HG03469 (cell line): ENCODE measurements around the gene ZNF783.
"Not testable (repeated sequence)": the region's sequence is repeated elsewhere in the genome, so short reads cannot be mapped to it uniquely, and the experiment has no call there.

Experiments used
- ATAC-seq: cut with Tn5 transposase; IDR thresholded peaks from one replicate; pipeline ENCODE4 v1.9.1; 2021; ENCODE audit warnings: mild to moderate bottlenecking, moderate library complexity, moderate number of reproducible peaks; ENCODE audit not compliant: unreplicated experiment

ZNF783 gene

DNA sequence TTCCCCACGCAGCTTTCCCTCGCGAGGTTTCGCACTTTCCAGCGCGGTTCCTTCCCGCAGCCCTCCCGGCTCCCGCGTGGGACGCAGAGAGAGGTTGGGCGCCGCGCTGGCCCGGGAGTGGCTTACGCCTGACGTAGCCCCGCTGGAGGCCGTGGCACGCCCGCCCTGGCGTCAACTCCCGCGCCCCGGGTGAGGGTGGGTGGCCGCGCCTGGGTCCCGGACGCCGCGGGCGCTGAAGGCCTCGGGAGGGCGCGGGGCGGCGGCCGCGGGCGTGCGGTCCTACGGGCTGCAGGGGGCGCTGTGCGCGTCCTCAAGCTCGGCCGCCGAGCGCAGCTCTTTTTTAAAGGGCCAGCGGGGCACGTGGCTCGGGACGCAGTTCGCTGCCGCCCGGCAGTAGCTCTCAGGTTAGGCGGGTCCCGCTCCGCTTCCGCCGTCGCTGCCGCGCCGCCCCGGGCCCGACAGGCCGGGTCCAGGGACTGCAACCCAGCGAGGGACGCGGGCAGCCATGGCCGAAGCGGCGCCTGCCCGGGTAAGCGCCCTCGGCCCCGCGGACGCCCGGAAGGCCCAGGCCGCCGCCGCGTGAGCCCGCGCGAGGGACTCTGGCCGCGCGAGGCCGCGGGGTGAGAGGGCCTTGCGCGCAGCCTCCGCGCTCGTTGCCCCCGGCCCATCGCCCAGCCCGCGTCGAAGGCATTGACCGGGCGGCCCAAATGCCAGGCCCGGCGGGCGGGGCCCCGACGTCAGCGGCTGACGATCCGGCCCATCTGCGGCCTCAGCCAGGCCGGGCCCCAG, at the start of gene ZNF783:
Gene ZNF783, plus strand, starts transcription at position 368 of the 789 bp plus-strand sequence. Its CDS starts 138 bp downstream, at position 506.
- peak; percentile 69 for ATAC-seq

DNA sequence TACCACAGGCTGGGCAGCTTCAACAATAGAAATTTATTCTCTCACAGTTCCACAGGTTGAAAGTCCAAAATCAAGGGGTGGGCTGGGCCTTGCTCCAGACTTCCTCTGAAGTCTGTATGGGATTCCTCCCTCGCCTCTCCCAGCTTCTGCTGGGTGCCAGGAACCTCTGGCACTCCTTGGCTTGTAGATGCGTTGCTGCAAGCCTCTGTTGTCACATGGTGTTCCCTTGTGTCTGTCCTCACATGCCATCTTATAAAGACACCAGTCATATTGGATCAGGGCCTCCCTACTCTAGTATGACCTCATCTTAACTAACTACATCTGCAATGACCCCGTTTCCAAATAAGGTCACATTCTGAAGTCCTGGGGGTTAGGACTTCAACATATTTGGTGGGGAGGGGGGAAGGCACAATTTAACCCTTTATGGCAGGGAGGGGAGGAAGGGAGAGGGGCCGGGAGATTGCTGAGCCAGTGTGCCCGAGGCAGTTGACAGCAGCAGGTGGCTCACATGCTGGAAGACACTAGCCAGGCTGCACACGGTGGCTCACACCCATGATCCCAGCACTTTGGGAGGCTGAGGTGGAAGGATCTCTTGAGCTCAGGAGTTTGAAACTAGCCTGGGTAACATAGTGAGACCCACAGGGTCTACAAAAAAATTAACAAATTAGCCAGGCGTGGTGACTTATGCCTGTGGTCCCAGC, 47.8 kb upstream of the ZNF783 start:
- no peak for ATAC-seq

GRCh38 chr7:149216402-149216801, 45.6 kb upstream of the ZNF783 start:
- ATAC-seq, result no peak

DNA sequence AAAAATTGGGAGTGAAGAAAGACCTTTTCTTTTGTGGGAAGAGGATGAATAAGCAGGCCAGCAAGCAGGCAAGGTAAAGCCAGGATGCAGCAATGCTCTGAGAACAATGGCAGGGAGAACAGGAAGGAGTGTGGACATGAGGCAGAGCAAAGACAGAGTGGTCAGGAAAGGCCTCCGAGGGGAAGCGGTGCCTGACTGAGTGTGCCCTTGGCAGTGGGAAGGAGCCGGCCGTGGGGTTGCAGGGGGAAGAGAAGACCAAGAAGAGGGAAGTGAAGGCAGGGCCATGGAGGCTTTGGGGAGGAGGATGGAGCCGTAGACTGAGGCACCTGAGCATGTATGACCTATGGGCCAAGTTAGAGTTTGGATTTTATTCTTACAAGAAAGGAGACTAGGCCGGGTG, 44.4 kb upstream of the ZNF783 start:
- no peak for ATAC-seq

DNA sequence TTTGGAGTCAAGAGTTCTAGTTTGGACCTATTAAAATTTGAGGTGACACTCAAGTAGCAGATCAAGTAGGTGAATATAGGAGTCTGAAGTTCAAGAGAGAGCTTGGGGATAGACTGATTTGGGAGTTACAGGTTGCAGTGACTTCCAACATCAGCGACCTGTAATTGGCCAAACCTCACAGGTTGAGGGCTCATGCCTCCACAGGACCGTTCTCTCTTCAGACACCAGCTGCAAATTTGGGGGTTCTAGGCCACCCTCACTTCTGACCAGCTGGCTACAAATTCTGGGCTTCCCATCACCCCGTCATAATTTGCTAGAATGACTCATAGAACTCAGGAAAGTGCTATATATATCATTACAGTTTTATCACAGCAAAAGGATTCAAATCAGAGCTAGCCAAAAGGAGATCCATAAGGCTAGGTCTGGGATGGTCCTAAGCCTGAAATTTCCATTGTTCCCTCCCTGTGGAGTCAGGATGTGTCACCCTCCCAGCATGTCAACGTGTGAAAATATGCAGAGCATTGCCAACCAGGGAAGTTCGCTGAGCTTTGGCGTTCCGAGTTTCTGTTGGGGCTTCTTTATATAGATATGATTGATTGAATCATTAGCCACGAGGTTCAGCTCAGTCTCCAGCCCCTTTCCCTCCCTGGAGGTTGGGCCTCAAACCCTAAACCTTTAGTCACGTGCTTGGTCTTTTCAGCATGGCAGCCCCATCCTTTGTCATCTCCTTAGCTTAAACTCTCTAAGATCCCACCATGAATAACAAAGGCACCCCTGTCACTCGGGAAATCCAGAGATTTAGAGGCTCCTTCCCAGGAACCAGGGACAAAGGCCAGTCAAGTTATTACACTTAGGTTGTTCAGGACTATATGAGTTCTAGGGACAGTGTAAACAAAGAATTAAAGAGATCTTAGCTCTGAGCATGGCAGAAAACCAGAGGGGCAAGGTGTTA, 43.3 kb upstream of the ZNF783 start:
- no peak for ATAC-seq

- no peak for ATAC-seq
Observed at GRCh38 chr7:149220534-149220933, 41.5 kb upstream of the ZNF783 start.

GRCh38 chr7:149223176-149223575, 38.8 kb upstream of the ZNF783 start:
- ATAC-seq, result no peak

GRCh38 chr7:149223761-149224160, 38.2 kb upstream of the ZNF783 start:
- no peak for ATAC-seq

DNA sequence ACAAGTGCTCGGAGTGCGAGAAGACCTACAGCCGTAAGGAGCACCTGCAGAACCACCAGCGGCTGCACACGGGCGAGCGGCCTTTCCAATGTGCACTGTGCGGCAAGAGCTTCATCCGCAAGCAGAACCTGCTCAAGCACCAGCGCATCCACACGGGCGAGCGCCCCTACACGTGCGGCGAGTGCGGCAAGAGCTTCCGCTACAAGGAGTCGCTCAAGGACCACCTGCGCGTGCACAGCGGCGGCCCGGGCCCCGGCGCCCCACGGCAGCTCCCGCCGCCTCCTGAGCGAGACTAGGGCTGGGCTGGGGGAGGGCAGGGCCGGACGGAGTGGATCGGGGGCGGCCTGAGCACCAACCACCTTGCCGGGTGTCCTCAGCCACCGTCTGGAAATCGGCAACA, 37.6 kb upstream of the ZNF783 start:
- no peak for ATAC-seq

DNA sequence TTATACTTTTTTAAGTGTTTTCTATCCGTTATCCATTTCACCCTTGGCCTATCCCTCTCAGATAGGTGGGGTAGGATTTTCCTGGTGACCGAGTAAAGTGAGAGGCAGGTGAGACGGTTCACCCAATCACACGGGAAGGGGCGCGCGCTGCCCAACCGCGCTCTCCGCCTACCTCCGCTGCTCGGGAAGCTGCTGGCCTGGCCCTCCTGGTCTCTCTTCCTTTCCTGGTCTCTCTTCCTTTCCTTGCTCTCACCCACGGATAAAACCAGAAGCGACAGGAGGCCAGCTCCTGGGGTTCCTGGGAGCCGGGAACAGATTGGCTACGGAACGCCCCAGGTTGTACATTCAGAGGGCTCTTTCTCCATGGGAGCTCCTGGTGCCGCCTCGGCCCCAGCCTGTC, 36.9 kb upstream of the ZNF783 start:
- no peak for ATAC-seq

- no peak for ATAC-seq
Observed at GRCh38 chr7:149225656-149226055, 36.3 kb upstream of the ZNF783 start.

GRCh38 chr7:149226366-149226765, 35.6 kb upstream of the ZNF783 start:
- not testable (repeated sequence) for ATAC-seq

GRCh38 chr7:149226840-149227494, 35.0 kb upstream of the ZNF783 start:
- ATAC-seq, result no peak

- no peak for ATAC-seq
Observed at GRCh38 chr7:149228831-149229471, 33.0 kb upstream of the ZNF783 start.

DNA sequence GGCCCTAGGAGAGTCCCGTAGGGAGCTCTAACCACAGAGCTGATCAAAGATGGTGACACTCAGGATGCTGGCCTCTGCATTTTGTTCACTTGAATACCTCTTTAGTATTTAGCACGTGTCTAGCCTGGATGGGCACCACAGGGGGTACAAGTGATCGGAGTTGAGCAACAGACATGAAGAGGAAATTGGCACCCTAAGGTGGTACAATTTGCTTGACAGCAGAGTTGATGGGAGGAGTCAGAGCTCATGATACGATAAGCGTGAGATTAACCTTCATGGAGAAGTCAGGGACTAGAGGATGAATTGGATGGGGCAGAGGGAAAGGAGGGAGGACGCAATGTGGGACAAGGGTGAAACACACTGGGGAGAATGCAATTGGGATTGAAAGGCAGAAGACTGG, 32.5 kb upstream of the ZNF783 start:
- no peak for ATAC-seq

DNA sequence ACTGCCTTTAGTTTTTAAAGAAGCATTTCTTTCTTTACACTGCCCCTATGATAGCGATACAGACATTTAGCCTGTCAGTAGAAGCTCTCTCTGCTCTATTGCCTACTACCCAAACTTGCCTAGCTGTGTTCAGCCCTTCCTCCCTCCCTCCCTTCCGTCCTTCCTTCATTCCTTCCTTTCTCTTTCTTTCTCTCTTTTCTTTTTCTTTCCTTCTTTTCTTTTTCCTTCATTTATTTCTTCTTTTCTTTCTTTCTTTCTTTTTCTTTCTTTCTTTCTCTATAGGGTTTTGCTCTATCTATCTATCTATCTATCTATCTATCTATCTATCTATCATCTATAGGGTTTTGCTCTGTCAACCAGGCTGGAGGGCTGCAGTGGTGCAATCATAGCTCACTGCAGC, 29.6 kb upstream of the ZNF783 start:
- no peak for ATAC-seq

DNA sequence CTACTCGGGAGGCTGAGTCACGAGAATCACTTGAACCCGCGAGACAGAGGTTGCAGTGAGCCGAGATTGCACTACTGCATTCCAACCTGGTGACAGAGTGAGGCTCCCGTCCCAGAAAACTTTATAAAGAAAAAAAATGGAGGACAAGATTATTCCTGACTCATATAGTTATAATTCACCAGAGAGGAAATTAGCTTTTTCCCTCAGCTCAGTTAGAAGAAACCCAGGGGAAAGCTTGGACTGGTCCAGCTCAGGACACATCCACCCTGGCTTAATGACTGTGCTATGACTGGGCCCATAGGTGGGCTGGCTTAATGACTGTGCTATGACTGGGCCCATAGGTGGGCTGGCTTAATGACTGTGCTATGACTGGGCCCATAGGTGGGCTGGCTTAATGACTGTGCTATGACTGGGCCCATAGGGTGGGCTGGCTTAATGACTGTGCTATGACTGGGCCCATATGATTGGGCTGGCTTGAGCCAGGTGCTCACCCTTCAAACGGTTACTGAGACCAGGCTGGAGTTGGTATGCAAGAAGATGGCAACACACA, 28.3 kb upstream of the ZNF783 start:
- ATAC-seq, result not testable (repeated sequence)

- ATAC-seq, result no peak
Observed at GRCh38 chr7:149237502-149237901, 24.5 kb upstream of the ZNF783 start.

GRCh38 chr7:149238051-149238450, 23.9 kb upstream of the ZNF783 start:
- ATAC-seq, result no peak
